ENCODE data around the gene PDAP1.

DNA sequence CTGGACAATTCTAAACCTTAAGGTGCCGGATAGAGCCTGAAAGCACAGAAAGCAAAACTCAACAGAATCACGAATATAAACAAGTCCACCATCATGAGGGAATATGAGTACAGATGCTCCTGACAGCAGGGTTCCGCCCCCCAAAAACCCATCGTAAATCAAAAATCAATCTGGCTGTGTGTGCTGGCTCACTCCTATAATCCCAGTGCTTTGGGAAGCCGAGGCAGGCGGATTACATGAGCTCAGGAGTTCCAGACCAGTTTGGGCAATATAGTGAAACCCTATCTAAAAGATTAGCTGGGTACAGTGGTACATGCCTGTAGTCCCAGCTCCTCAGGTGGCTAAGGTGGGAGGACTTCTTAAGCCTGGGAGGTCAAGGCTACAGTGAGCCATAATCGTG is 12.6 kb upstream of the PDAP1 start:
- TF ChIP-seq, protein P1, sequence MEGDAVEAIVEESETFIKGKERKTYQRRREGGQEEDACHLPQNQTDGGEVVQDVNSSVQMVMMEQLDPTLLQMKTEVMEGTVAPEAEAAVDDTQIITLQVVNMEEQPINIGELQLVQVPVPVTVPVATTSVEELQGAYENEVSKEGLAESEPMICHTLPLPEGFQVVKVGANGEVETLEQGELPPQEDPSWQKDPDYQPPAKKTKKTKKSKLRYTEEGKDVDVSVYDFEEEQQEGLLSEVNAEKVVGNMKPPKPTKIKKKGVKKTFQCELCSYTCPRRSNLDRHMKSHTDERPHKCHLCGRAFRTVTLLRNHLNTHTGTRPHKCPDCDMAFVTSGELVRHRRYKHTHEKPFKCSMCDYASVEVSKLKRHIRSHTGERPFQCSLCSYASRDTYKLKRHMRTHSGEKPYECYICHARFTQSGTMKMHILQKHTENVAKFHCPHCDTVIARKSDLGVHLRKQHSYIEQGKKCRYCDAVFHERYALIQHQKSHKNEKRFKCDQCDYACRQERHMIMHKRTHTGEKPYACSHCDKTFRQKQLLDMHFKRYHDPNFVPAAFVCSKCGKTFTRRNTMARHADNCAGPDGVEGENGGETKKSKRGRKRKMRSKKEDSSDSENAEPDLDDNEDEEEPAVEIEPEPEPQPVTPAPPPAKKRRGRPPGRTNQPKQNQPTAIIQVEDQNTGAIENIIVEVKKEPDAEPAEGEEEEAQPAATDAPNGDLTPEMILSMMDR (IDR thresholded peaks at IDR 0.05; ENCODE audit: low read depth, low read length, missing input control) = no peak
- no peak for TF ChIP-seq RAD21 (IDR thresholded peaks at IDR 0.05)
- TF ChIP-seq, protein P2, sequence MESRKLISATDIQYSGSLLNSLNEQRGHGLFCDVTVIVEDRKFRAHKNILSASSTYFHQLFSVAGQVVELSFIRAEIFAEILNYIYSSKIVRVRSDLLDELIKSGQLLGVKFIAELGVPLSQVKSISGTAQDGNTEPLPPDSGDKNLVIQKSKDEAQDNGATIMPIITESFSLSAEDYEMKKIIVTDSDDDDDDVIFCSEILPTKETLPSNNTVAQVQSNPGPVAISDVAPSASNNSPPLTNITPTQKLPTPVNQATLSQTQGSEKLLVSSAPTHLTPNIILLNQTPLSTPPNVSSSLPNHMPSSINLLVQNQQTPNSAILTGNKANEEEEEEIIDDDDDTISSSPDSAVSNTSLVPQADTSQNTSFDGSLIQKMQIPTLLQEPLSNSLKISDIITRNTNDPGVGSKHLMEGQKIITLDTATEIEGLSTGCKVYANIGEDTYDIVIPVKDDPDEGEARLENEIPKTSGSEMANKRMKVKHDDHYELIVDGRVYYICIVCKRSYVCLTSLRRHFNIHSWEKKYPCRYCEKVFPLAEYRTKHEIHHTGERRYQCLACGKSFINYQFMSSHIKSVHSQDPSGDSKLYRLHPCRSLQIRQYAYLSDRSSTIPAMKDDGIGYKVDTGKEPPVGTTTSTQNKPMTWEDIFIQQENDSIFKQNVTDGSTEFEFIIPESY (IDR thresholded peaks at IDR 0.05) = no peak

Data from liver (tissue), 3 donors.